Activated naive CD8-positive, alpha-beta T cell (primary cell): ENCODE data around the gene INTS13.
"Not testable (repeated sequence)": the region's sequence is repeated elsewhere in the genome, so short reads cannot be mapped to it uniquely, and the experiment has no call there.

Experiments
- H3K27ac Mint-ChIP-seq: one replicate; pipeline ENCODE4 v1.8.0; 2021; ENCODE audit warnings: mixed read lengths
- H3K27me3 Mint-ChIP-seq: one replicate; pipeline ENCODE4 v1.8.0; 2021; ENCODE audit warnings: mixed read lengths
- H3K36me3 Mint-ChIP-seq: one replicate; pipeline ENCODE4 v1.8.0; 2021; ENCODE audit warnings: mixed read lengths
- H3K4me1 Mint-ChIP-seq: one replicate; pipeline ENCODE4 v1.8.0; 2021; ENCODE audit warnings: low read depth, mixed read lengths
- H3K4me3 Mint-ChIP-seq: one replicate; pipeline ENCODE4 v1.8.0; 2021; ENCODE audit warnings: mild to moderate bottlenecking, mixed read lengths
- H3K9me3 Mint-ChIP-seq: one replicate; pipeline ENCODE4 v1.8.0; 2021; ENCODE audit warnings: low read depth, mixed read lengths

The INTS13 gene

DNA sequence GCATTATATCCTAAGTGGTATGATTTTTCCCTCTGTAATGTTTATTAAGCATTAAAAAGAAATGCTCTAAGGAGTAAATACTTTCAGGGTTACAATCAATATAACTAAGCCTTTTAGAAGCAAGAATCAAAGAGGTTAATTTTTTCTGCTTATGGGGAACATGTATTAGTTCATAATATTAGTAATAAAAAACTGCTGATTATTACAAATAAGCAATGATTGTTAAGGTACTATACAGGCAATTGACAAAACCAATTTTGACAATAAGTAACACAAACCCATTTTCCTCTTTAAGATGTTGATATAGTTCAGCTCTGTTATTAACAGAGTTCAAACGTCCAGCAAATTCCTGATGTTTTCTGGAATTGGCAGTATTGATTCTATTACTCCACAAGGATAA is 31.8 kb downstream of the INTS13 start:
- Mint-ChIP-seq H3K36me3 (peaks cover 34% of the 10 kb centered on the region), H3K9me3 (peaks cover 3% of the 10 kb centered on the region), H3K27ac (no peak overlapping the region), H3K4me1 (peaks cover 8% of the 10 kb centered on the region), H3K27me3 (no peaks in the 10 kb centered on the region), H3K4me3 (no peak overlapping the region)

GRCh38 chr12:26903396-26903795 is 34.4 kb downstream of the INTS13 start:
- H3K27ac Mint-ChIP-seq, H3K27me3 Mint-ChIP-seq, H3K9me3 Mint-ChIP-seq: not testable (repeated sequence)

DNA sequence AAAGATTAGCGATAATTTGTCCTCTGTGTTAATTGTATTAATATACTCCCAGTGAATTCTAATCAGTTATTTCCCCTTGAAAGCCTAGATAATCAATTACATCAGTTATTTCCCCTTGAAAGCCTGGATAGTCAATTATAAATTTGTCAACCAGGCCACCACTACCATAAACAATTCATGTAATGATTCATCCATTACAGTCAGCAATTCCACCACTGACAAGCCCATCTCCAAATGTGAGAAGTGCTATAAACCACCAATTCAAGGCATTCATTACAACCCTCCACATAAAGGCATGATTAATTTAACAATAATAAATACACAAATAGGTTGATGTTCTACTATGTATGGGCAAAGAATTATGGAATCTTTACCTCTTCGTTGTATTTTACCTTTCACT is 40.9 kb downstream of the INTS13 start:
- H3K4me1 Mint-ChIP-seq, result no peaks in the 10 kb centered on the region
- H3K27ac Mint-ChIP-seq, result peak overlapping the region; percentile 4
- H3K27me3 Mint-ChIP-seq, result no peaks in the 10 kb centered on the region
- peaks cover 24% of the 10 kb centered on the region for H3K36me3 Mint-ChIP-seq
- H3K9me3 Mint-ChIP-seq, result peaks cover 3% of the 10 kb centered on the region
- H3K4me3 Mint-ChIP-seq, result no peak overlapping the region

More at GRCh38 chr12:26903396-26903795, 34.4 kb downstream of the INTS13 start:
- H3K4me3 Mint-ChIP-seq, H3K4me1 Mint-ChIP-seq: not testable (repeated sequence)
- peaks cover 46% of the 10 kb centered on the region for H3K36me3 Mint-ChIP-seq

GRCh38 chr12:26895672-26896071 is 42.1 kb downstream of the INTS13 start:
- Mint-ChIP-seq H3K27me3 (no peaks in the 10 kb centered on the region), H3K36me3 (peaks cover 18% of the 10 kb centered on the region), H3K4me1 (no peaks in the 10 kb centered on the region), H3K27ac (no peak overlapping the region), H3K4me3 (no peak overlapping the region), H3K9me3 (peaks cover 3% of the 10 kb centered on the region)

DNA sequence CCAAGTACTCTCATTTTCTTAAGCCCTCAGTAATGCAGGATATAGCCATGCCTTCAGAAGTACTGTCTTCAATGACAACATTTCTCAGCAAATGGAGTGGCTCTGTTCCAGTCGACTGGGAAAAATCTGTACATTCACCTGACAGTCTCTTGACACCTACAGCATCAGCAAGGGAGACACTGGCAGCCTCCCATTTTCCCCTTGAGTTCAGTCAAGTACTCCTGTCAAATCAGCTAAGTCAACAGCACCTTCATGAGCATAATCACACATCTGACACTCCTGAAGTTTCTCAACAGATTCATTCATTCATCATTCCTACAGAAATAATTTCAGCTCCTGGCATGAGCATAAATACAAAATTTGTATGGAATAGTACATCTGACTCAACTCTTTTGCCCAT is 46.1 kb downstream of the INTS13 start:
- Mint-ChIP-seq H3K4me1 (no peaks in the 10 kb centered on the region), H3K27me3 (no peaks in the 10 kb centered on the region), H3K4me3 (no peak overlapping the region), H3K9me3 (no peaks in the 10 kb centered on the region), H3K36me3 (peaks cover 5% of the 10 kb centered on the region), H3K27ac (no peak overlapping the region)

DNA sequence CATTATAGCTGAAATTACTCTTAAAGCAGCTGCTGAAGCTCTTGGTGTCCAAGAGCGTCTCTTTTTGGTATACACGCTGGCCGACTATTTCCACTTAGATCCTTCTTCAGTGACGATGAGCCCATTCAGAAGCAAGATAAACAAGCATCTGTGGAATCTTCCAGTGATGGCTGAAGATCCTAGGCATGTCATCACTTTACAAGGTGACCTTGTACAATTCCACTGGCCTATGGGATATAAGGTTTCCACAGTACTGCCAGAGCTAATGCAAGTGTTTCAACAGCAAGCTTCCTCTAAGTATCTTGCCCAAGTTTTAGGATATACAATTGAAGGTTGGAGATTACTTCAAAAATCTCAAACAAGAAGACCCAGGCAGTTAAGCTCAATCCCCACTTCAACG is 47.0 kb downstream of the INTS13 start:
- no peak overlapping the region for H3K27ac Mint-ChIP-seq
- H3K27me3 Mint-ChIP-seq, result no peaks in the 10 kb centered on the region
- H3K36me3 Mint-ChIP-seq, result peaks cover 5% of the 10 kb centered on the region
- H3K4me3 Mint-ChIP-seq, result no peak overlapping the region
- no peaks in the 10 kb centered on the region for H3K4me1 Mint-ChIP-seq
- no peaks in the 10 kb centered on the region for H3K9me3 Mint-ChIP-seq

- Mint-ChIP-seq H3K36me3 (no peaks in the 10 kb centered on the region), H3K4me3 (peak overlapping the region; percentile 46), H3K9me3 (no peaks in the 10 kb centered on the region), H3K27ac (no peak overlapping the region), H3K27me3 (peaks cover 3% of the 10 kb centered on the region), H3K4me1 (no peaks in the 10 kb centered on the region)
Observed at GRCh38 chr12:26884765-26885576, 52.8 kb downstream of the INTS13 start.

DNA sequence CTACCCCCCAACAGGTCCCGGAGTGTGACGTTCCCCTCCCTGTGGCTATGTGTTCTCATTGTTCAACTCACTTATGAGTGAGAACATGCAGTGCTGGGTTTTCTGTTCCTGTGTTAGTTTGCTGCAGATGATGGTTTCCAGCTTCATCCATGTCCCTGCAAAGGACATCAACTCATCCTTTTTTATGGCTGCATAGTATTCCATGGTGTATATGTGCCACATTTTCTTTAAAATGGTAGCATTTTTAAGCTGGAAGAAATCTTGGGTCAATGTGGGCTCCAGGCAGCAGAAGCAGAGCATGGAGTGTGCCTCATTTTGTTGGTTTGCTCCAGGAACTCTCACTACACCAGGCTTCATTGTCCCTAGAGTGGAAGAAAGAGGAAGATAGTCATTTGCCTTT is 57.2 kb downstream of the INTS13 start:
- Mint-ChIP-seq H3K9me3 (no peaks in the 10 kb centered on the region), H3K27ac (no peak overlapping the region), H3K4me1 (no peaks in the 10 kb centered on the region)

GRCh38 chr12:26878661-26879119 is 59.1 kb downstream of the INTS13 start:
- peaks cover 3% of the 10 kb centered on the region for H3K27me3 Mint-ChIP-seq
- no peak overlapping the region for H3K4me3 Mint-ChIP-seq
- H3K27ac Mint-ChIP-seq, result no peak overlapping the region
- no peaks in the 10 kb centered on the region for H3K36me3 Mint-ChIP-seq
- H3K9me3 Mint-ChIP-seq, result no peaks in the 10 kb centered on the region
- no peaks in the 10 kb centered on the region for H3K4me1 Mint-ChIP-seq

More for the DNA sequence above, 57.2 kb downstream of the INTS13 start:
- Mint-ChIP-seq H3K4me3 (no peak overlapping the region), H3K36me3 (no peaks in the 10 kb centered on the region), H3K27me3 (peaks cover 3% of the 10 kb centered on the region)

DNA sequence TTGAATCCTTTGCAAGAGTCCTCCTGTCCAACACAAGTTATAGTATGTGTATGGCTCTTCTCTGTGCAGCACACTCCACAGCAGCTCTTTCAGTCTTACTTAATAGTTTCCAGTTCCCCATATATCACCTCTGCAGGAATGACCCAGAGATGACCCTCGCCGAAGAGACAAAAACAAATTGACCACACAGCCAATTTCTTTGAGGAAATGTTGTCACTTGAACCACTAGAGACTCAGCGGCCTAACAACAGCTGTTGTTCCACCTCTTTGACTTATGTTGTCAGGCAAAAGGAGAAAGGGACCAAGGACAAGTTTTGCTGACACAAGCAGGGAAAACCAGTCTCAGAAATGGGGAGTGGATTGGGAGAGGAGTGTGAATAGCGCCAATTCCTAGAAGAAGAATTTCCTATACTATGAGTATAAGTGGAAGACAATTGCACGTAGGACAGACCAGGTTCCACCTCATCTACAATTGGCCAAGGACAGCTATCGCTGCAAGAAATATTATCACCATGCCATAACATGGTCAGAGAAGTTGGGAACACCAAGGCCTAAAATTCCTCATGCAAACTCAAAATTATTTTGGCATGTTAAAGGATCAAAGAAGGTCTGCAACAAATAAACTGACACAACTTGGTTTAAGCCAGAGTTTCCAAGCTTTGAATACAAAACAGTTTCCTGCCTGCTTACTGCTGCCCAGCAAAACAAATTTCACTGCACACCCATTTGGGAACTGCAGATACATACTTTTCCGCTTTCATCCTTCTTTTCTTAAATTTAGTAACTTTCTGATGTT is 63.1 kb downstream of the INTS13 start:
- Mint-ChIP-seq H3K4me3 (no peak overlapping the region), H3K36me3 (no peaks in the 10 kb centered on the region), H3K27me3 (peaks cover 4% of the 10 kb centered on the region), H3K4me1 (peaks cover 4% of the 10 kb centered on the region), H3K27ac (no peak overlapping the region), H3K9me3 (no peaks in the 10 kb centered on the region)

DNA sequence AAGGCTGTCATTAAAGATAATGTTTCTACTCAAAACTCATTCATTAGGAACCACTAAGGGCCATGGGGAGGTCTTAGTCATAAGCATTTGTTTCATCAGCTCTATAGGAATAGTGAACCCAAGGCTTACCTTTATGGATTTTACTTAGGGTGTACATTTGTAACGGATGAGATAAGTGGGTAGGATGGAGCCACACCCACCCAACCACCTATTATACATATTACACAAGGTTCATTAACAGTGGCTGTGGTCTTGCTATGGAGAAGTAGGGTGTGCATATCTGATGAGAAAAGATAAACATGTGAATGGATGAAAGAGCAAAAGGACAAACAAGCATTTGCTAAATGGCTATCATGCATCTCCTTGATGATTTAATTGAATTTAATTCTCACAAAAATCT is 65.2 kb downstream of the INTS13 start:
- H3K27me3 Mint-ChIP-seq, result peaks cover 4% of the 10 kb centered on the region
- H3K4me1 Mint-ChIP-seq, result peaks cover 8% of the 10 kb centered on the region
- no peak overlapping the region for H3K27ac Mint-ChIP-seq
- H3K36me3 Mint-ChIP-seq, result no peaks in the 10 kb centered on the region
- no peak overlapping the region for H3K4me3 Mint-ChIP-seq
- H3K9me3 Mint-ChIP-seq, result no peaks in the 10 kb centered on the region

DNA sequence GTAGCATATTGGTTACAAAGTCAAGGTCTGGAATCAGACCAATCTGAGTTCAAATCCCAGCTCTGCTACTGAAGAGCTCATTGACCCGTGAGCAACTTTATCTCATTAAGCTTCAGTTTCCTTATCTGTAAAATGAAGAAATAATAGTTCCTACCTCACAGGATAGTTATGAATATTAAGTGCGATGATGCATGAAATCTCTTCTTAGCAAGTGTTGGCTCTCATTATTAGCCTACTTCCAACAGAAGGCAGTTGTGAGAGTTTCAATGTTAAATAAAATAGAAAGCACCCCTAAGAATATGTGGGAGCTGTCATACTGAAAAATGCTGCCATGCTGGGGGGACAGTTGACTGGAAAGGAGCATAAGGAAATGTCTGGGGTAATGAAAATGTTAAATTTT is 65.8 kb downstream of the INTS13 start:
- Mint-ChIP-seq H3K4me1 (peaks cover 15% of the 10 kb centered on the region), H3K9me3 (no peaks in the 10 kb centered on the region)

GRCh38 chr12:26870491-26871419 is 67.0 kb downstream of the INTS13 start:
- Mint-ChIP-seq H3K4me1 (peaks cover 16% of the 10 kb centered on the region), H3K27ac (no peak overlapping the region), H3K36me3 (no peaks in the 10 kb centered on the region), H3K9me3 (no peaks in the 10 kb centered on the region), H3K27me3 (peaks cover 4% of the 10 kb centered on the region), H3K4me3 (no peak overlapping the region)

More for the DNA sequence above, 65.8 kb downstream of the INTS13 start:
- Mint-ChIP-seq H3K27me3 (peaks cover 4% of the 10 kb centered on the region), H3K27ac (no peak overlapping the region), H3K4me3 (no peak overlapping the region), H3K36me3 (no peaks in the 10 kb centered on the region)

- H3K27me3 Mint-ChIP-seq, result peaks cover 4% of the 10 kb centered on the region
- H3K9me3 Mint-ChIP-seq, result no peaks in the 10 kb centered on the region
- H3K36me3 Mint-ChIP-seq, result no peaks in the 10 kb centered on the region
- H3K27ac Mint-ChIP-seq, result no peak overlapping the region
- peaks cover 17% of the 10 kb centered on the region for H3K4me1 Mint-ChIP-seq
- no peak overlapping the region for H3K4me3 Mint-ChIP-seq
Observed at GRCh38 chr12:26869908-26870459, 67.8 kb downstream of the INTS13 start.
